ENCODE measurements around the gene TCF7L2.
A peak's percentile ranks its signal among the peaks of the same experiment; 100 is the strongest.

The TCF7L2 gene

GRCh38 chr10:113128450-113129070, 178.5 kb downstream of the TCF7L2 start:
- no peak for DNase-seq

DNA sequence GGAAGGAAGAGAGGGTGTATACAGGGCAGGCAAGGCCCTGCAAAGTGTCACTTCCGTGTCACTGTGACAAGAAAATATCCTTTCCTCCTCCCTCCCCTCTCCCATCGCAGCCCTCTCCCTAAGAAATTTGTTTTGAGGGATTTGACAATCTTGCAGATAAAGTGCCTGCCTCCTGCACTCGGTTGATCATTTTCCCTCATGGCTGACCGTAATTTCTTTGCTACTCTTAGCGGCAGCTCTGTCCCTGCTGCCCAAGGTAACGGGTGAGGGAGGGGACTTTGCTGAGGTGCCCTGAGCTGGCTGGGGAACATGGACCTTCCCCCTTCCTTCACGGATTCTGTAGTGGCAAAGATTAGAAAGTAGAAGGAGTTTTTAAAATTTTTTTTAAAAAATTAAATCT, 179.1 kb downstream of the TCF7L2 start:
- DNase-seq, result no peak

DNA sequence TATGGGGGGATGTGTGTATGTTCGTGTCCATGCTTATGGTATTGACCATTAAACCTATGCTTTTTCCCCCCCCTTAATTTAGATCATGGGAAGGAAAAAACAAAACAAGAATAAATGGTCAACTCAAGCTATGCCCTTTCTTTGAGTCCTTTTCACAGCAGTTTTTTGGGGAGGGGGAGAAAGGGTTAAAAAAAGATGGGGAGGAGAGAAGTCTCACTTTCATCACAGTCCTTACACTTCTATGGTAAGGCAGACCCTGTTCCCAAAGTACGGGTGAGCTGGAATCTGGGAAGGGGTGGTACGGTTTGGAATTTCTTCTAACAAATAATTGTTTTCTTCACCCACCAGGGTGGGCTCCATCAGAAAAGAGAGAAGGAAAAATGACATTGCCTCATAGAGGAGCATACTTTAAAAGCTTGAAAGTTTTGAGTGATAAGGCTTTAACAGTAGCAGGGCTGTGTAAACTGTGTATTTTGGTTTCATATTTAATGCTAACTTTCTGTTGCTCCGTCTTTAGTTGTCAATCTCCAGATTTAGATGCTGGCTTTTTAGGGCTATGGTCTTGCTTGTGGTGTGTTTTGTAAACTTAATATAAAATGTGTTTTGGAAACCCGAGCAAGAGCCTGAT, 180.1 kb downstream of the TCF7L2 start:
- no peak for DNase-seq

- no peak for DNase-seq
Observed at GRCh38 chr10:113131613-113132261, 181.7 kb downstream of the TCF7L2 start.

- no peak for DNase-seq
Observed at GRCh38 chr10:113132591-113133121, 182.6 kb downstream of the TCF7L2 start.

GRCh38 chr10:113133497-113134115, 183.6 kb downstream of the TCF7L2 start:
- DNase-seq, result no peak

DNA sequence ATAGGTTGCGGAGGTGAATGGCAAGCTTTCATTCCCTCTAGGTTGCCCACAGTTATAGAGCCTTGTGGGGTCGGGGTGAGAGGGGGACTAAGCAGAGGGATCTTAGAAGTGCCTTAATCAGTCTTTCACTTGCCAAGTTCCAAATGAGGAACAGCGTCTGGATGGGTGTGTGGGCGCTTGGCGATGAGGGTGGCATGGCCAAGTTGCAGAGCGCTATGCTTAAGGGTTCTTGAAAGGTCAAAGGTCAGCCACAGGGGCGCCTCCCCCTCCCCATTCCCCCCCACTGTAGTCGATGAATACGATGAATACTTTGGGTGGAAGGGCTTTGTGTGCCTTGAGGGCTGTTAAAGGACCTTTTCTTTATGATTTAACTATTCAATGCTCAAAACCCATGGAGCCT, 185.0 kb downstream of the TCF7L2 start:
- DNase-seq, result no peak

DNA sequence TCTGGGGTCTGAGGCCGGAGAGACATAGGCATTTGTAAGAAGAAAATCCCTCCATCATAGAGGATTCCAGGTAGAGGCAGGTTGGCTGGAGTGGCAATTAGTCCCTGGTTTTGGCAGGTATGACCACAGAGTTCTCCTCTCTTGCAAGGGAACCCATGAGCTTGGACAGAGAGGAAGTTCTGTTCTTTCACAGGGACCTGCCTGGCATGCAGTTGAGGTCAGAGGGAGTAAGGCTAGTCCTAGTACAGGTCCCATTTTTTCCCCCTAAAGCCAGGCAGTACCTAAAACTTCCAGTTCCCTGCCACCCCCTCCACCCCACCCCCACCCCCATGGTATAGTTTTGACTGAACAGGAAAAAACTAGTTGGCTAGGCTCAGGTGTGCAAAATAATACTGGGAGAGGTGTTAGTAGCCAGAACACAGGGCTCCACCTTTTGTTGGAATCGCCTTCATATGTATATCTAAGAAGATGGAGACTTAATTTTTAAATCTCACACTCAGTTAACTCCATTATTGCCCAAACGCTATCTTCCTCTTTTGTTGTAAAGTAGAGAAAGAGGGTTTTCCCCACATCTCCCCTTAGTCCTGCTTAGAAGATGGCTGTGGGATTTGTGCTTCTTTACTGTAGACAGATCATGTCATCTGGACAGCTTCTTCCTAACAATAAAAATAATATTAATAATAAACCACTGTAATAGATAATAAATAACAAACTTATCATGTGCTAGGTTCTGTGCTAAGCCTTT, 188.1 kb downstream of the TCF7L2 start:
- DNase-seq, result no peak

GRCh38 chr10:113138937-113139585, 189.0 kb downstream of the TCF7L2 start:
- no peak for DNase-seq

DNA sequence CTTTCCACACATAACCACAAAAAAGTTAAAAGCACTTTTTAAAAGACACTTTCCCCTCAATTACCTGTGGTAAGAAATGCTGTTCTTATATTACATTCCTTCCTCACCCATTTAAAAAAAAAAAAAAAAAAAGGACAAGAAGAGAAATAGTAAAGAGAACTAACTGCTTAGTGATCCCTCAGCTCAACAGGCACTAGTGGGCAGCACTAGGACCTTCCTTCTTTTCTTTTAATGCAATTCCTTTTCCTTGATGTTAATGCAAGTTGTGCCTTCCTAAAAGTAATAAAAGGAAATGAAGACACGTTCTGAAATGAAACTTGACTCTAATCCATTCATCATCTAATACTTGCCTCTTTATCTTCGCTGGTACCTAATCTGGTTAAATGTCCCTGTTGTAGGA, 189.7 kb downstream of the TCF7L2 start:
- DNase-seq, result peak in 1 of 2 experiments; percentile 12

DNA sequence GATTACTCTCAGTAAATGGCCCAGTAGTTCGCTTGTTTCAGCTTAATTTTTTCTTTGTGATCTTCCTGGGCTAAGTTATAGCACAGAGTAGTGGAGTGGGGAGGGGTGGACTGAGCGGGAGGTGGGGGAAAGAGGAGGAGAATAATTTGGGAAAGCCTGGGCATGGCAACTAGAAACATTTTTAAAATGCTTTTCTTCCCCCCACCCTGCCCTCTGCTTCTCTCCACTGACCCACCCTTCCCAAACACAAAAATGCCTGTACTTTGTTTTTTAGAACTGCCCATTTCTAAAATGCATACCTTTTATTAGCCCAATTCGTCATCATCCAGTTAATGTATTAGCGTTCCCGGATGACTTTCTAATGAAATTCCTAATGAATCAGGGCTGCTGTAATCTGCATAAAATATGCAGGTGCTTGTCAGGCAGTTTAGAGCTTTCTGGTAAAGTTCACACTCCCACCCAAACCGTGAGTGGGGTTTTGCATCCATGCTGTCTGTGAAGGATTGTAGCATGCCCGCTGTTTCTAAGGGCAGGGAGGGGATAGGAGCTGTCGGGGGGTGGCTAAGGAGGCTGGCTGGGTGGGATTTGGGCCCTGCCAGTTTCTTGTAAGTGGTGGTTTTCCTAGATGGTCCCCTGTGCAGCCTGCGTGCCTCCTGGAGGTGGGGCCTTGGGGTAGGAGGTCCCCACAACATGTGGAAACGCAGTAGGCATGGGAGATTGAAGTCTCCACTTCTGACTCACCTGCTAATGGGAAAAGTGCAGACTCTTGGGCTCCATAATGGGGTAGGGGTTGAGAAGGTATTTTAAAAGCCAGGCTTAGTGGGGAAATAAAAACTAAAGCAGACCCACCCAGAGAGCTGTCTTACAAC, 190.3 kb downstream of the TCF7L2 start:
- no peak for DNase-seq

DNA sequence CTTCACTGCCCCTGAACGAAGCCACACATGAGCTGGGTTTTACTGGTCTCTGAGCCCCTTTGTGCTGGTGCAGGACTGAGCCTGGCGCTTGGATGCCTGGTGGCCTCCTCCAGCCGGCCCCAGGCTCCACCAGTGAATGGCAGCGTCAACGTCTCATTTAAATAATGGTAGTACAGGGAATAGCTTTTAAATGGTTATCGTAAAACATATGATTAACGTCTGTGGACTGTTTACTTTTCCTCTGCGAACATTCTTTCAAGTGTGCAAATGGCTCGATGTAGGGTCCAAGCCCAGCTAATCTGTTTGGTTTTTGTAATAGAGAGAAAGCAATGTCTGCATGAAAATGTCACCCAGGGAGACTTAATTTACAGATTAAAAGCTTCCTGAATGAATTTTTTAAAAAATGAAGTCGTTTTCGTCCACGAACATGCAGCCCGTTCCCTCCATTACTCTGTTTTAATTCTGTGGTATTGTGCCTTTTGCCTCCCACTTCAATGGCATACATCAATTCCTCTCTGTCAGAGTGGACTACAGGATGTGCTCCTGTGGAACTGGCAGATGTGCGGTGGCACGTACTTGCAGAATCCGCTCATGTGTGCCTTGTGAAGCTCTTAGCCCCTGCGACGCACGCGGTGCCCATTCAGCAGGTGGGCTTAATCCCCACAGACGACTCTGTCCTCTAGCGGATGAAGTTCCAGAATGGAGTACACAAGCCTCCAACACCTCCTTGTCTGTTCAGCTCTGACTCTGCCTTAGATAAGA, 192.7 kb downstream of the TCF7L2 start:
- no peak for DNase-seq

GRCh38 chr10:113144576-113144975, 194.5 kb downstream of the TCF7L2 start:
- DNase-seq, result no peak

DNA sequence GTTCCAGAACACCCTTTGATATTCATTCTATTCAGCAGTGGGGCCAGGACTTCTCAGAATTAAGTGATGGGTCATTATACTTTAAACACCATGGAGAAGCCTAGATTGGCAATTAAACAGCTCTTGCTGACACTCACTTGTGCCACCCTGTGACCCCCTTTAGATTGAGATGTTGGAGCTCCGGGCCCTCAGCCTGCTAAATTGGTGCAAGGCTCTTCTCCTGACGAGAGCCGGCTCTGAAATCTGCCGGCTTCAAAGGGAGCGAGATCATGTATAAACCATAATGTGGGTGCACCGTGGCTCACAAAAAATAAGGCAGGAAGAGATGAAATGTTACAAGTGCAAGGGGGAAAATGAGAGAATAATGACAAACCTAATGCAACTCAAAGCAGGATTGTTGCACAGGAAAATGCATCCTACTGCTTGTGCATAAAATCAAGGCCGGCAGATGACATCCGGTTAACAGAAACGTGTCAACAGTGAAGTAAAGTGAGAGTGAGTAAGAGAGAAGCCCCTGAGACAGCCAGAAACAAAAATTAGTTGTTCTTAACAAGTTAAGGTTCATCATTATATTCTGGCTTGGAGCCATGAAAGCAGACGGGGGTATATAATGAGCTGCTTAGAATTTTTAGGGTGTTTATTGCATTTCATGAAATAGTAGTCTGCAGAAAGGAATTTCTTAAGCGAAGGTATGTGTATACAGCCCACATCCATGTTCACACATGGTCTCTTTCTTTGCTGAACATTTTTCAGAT, 198.2 kb downstream of the TCF7L2 start:
- no peak for DNase-seq

- DNase-seq, result no peak
Observed at GRCh38 chr10:113148901-113149300, 198.9 kb downstream of the TCF7L2 start.

DNA sequence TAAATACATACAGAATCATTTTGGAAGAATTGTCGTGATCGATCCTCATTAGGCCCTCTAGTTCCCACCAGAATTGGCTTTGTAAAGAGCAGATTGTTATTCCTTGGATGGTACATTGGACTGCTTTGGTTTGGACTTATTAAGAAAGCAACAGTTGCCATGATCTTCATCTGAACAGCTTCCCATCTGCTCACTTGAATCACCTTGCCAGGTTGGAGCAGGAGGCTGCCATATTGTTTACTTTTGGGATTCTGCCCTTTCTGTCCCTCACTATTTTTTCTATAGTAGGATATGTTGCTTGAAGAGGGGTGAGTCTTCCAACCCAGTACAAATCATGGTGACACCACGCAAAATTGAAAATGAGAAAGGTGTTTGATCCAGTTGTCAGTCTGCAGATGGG, 199.6 kb downstream of the TCF7L2 start:
- no peak for DNase-seq

DNA sequence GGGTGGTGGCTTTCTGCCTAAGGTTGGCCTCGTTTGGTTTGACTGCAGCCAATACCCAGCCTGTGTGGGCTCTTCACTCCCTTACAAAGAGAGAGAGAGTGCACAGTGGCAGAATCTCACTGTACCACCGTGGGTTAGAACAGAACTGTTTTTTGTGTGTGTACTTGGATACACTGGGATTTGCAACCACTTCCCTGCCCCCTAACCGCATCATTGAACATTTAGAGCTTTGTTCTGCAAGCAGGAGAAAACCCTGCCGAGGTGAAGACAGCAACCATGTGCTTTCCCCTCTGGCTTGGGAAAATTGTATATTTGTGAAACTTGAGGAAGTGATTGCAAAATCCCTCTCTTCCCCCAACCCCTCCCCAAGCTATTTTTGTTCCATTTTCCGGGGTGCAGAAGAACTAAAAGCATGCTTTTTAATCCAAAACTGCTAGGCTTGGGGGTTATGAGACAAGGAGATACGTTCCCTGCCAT, 201.2 kb downstream of the TCF7L2 start:
- DNase-seq, result peak; percentile 54 to 60

DNA sequence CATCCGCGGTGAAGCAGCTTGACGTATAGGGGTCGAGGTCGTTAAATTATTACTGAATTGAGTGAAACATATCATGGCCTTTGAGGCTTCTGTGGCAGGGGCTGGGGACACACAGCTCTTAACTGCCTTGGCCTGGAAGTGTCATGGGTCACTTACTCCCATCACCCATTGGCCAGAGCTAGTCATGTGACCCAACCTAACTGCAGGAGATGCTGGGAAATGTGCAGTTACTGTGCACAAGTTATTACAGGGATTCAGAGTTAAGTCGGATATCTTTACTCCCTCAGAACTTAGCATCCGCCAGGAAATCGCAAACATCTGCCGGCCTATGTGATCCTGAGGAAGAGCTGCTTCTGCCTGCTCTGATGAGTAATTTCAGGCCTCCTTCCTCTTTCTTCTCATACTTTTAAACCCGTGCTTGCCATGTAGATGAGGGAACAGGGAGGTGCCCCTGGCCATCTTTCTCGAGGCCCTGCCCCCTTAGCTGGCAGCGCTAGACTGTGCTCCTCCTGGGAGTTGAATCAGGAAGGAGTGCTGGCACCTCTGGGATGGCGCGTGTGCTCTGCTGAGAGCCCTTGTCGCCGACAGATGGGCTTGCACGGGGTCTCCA, 203.6 kb downstream of the TCF7L2 start:
- DNase-seq, result no peak

- no peak for DNase-seq
Observed at GRCh38 chr10:113157441-113157840, 207.4 kb downstream of the TCF7L2 start.
